Measurements from ENCODE around the gene OR4A16. TPM values are rescaled to one million over a fixed set of nuclear protein-coding genes. Genes with fewer than 3 reads are reported as not detected.

Gene OR4A16
- total RNA-seq, 3 donors from 2014 or later = not detected

GRCh38 chr11:55367674-55368073 is 24.7 kb downstream of the OR4A16 start, which contains the start of gene OR4A15:
Gene OR4A15 (plus strand): TSS chr11:55367974. CDS start chr11:55367974, 0 bp downstream.
- Histone ChIP-seq H3K27ac (no peak within 1 kb of the TSS), H3K9me3 (peaks cover 0 to 6% of the 10 kb centered on the region in 2 donors), H3K27me3 (no peaks in the 10 kb centered on the region), H3K4me3 (no peak within 1 kb of the TSS), H3K36me3 (no peaks in the 10 kb centered on the region), H3K4me1 (no peaks in the 10 kb centered on the region)
- DNase-seq (ENCODE audit: low spot score in 2 of 2) = no peak
- TF ChIP-seq POLR2A (IDR thresholded peaks at IDR 0.05) (no peak), POLR2AphosphoS5 (IDR thresholded peaks at IDR 0.05) (no peak), CTCF (IDR thresholded peaks at IDR 0.05) (no peak)
- intact Hi-C loops (cut with DNase I; ENCODE audit: low total_unique reads) = no loop called here

Other genes starting within 250 kb of the OR4A16 start
- gene TRIM48, start 81.0 kb upstream of the OR4A16 start, total RNA-seq = not detected
- not detected for gene OR4A15, start 24.8 kb downstream of the OR4A16 start, total RNA-seq
- not detected for gene OR4C15, start 211.3 kb downstream of the OR4A16 start, total RNA-seq
- not detected for gene OR4C16, start 228.9 kb downstream of the OR4A16 start, total RNA-seq